Thyroid gland (tissue), 4 donors: ENCODE data around the gene NOX4. TPM values are rescaled to one million over a fixed set of nuclear protein-coding genes. Genes with fewer than 3 reads are reported as not detected.
"Not testable (repeated sequence)": the region's sequence is repeated elsewhere in the genome, so short reads cannot be mapped to it uniquely, and the experiment has no call there.

Experiments
- DNase-seq, 2 donors: peaks; one replicate each; pipeline ENCODE4 v3.0.0-alpha.2; 2019
- H3K27ac ChIP-seq, 3 donors: fragments of 200-600 bp; sonication (generic); 1 replicate in 2 of 3; 2 replicates in 1 of 3; pipeline ENCODE4 v1.5.1; 2016 to 2019; ENCODE audit warnings: mild to moderate bottlenecking in 1 of 3, moderate library complexity in 1 of 3
- H3K27me3 ChIP-seq: fragments of 200-600 bp; sonication (generic); one replicate; pipeline ENCODE4 v1.5.1; 2019
- H3K36me3 ChIP-seq, 2 donors: fragments of 200-600 bp; sonication (generic); one replicate each; pipeline ENCODE4 v1.5.1; 2016 to 2019
- H3K4me1 ChIP-seq, 2 donors: fragments of 200-600 bp; sonication (generic); one replicate each; pipeline ENCODE4 v1.5.1; 2017 to 2019
- H3K4me3 ChIP-seq, 3 donors: fragments of 200-600 bp; sonication (generic); replicated peaks in 1 of 3; 1 replicate in 2 of 3; 2 replicates in 1 of 3; pipeline ENCODE4 v1.5.1; 2016; ENCODE audit warnings: mild to moderate bottlenecking in 1 of 3
- H3K9me3 ChIP-seq: fragments of 200-600 bp; sonication (generic); one replicate; pipeline ENCODE4 v1.5.1; 2017
- POLR2A ChIP-seq, 2 donors: fragments of 450-650 bp; IDR thresholded peaks; one replicate each; pipeline ENCODE4 v1.6.1; 2017; ENCODE audit warnings: antibody characterized with exemption in 2 of 2, mild to moderate bottlenecking in 2 of 2, moderate library complexity in 1 of 2
- WGBS, 2 donors: methylation state at CpG; one replicate each; pipeline ENCODE4 v1.1.5; 2017; 5-methylcytosine and 5-hydroxymethylcytosine counted together
- intact Hi-C: fragments of 100-400 bp; cut with DNase I; formaldehyde crosslinking; loops from one replicate; pipeline ENCODE4 v1.15.1; 2023
- total RNA-seq, 4 donors: library from RNA; depleted of rRNA; stranded (reverse); fragments of >200 nt; gene quantifications; one replicate each; pipeline ENCODE4 v1.2.3, GENCODE V29; 2016
- TF ChIP-seq, protein P1 (sequence below), 6 experiments: fragments of 200-600 bp in 3 of 6; fragments of 450-650 bp in 3 of 6; sonication (generic) in 3 of 6; IDR thresholded peaks; one replicate each; pipeline ENCODE4 v1.5.1; 2016 to 2019; ENCODE audit warnings: antibody characterized with exemption in 6 of 6, mild to moderate bottlenecking in 2 of 6, inconsistent platforms in 1 of 6, moderate library complexity in 1 of 6

NOX4 gene
- total RNA-seq, 4 donors from 2014 or later, result 2.3 to 35.9 (median 17.6) TPM

DNA sequence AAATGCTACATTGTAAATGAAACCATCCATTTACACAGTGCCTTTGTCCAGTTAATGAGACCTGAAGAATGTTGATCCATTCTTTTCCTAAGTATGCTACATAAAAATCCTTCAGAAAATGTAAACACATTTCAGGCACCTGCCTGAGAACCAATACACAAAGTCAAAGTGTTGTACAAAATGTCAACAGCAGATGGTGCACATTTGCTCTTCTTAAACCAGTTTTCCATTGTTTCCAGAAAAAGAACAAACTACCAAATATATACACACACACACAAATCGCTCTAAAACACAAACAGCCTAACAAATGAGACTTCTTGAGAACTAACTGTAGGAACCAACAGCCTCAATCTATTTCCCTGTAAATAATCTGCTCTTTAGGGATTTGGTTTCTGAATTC is 157.5 kb downstream of the NOX4 start:
- H3K4me1 ChIP-seq, DNase-seq, intact Hi-C loops, H3K9me3 ChIP-seq, H3K27me3 ChIP-seq, H3K4me3 ChIP-seq, H3K36me3 ChIP-seq, H3K27ac ChIP-seq: not testable (repeated sequence)
- TF ChIP-seq, protein P1, sequence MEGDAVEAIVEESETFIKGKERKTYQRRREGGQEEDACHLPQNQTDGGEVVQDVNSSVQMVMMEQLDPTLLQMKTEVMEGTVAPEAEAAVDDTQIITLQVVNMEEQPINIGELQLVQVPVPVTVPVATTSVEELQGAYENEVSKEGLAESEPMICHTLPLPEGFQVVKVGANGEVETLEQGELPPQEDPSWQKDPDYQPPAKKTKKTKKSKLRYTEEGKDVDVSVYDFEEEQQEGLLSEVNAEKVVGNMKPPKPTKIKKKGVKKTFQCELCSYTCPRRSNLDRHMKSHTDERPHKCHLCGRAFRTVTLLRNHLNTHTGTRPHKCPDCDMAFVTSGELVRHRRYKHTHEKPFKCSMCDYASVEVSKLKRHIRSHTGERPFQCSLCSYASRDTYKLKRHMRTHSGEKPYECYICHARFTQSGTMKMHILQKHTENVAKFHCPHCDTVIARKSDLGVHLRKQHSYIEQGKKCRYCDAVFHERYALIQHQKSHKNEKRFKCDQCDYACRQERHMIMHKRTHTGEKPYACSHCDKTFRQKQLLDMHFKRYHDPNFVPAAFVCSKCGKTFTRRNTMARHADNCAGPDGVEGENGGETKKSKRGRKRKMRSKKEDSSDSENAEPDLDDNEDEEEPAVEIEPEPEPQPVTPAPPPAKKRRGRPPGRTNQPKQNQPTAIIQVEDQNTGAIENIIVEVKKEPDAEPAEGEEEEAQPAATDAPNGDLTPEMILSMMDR (IDR thresholded peaks at IDR 0.05), result peak in 4 of 6 experiments; percentile 10 to 39 (median 36)
- WGBS, 2 donors, result 40 to 55% methylated on average over 1 of the region's 1 CpG

DNA sequence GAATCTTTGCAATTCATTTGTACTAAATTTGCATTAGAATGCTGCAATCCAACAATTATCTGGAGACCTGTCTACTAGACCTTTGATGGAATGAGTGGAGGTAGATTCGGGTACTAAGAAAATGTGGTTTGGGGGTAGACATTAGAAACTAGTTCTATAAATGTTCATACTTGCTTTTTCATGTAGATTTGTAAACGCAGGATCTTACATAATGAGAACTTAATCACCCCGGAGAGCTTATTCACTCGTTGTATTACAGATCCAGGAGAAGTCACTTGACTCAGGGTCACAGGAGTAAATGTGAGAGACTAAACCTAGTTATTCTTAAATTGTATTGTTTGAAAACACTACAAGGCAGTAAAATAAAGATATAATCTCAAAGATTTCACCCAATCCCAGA is 159.2 kb downstream of the NOX4 start:
- intact Hi-C loops, result not testable (repeated sequence)
- WGBS, 2 donors, result 67% methylated on average over 4 of the region's 4 CpGs

DNA sequence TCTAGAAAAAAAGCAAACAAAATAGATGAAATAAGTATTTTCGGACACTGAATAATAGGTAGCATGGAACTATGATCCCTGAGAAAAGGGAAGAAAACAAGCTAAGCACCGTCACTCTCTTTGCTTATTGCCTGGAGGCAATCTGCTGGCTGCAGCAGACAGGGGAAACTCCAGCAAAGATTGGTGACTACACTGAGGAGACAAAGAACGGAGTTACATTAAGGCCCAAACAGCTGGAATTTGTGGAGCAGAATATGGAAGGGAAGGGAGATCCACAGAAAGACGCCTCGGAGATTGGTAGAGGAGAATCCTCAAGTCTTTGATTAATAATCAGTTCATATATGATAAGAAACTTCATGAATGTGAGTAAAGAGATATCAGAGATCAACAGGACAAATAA is 163.3 kb downstream of the NOX4 start:
- intact Hi-C loops, result no loop called here
- H3K27ac ChIP-seq, result no peak overlapping the region

More for the DNA sequence above, 159.2 kb downstream of the NOX4 start:
- H3K9me3 ChIP-seq, H3K27me3 ChIP-seq, DNase-seq, H3K4me1 ChIP-seq, H3K36me3 ChIP-seq, H3K4me3 ChIP-seq, H3K27ac ChIP-seq: not testable (repeated sequence)

DNA sequence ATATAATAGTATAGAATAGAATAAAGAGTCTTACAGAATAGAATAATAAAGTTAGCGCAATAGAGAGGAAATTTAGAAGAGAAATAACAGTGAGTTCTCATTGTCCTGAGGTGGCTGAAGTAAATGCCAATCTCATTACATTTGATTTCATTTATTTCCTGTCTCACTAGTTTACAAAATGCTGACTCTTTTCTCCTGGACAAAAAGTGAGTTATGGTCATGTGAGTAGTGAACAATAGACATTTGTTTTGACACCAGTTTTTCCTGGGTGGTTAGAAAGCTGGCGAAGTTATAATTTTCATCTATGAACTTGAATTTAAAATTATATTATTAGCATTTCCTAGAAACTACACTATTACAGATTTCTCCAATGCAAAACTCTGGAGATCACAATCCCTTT is 169.8 kb downstream of the NOX4 start:
- 86 to 93% methylated on average over 2 of the region's 2 CpGs for WGBS, 2 donors
- intact Hi-C loops, result no loop called here

More for the DNA sequence above, 163.3 kb downstream of the NOX4 start:
- Histone ChIP-seq H3K4me1 (no peaks in the 10 kb centered on the region), H3K4me3 (no peak overlapping the region), H3K27me3 (no peaks in the 10 kb centered on the region), H3K9me3 (no peaks in the 10 kb centered on the region), H3K36me3 (no peaks in the 10 kb centered on the region)
- 85 to 90% methylated on average over 5 of the region's 5 CpGs for WGBS, 2 donors
- TF ChIP-seq, protein P1 (IDR thresholded peaks at IDR 0.05), result no peak
- no peak for TF ChIP-seq POLR2A (IDR thresholded peaks at IDR 0.05)
- DNase-seq, result no peak

DNA sequence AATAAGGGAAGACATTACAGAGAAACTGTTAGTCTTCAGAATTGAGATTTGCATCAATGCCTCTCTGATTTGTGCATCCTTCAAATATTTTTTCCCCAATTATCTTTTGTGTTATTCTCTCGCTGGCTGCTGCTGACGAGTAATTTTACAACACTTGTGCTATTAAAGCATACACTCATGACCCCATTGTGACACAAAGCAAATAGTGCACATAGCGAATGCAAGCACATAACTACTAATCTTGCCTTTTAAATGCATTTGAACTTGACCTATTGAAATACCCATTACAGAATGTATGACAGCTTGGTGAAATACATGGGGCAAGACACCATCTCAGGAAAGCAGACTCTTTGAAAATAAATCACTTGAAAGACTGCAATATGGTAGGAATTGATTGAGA is 180.6 kb downstream of the NOX4 start:
- DNase-seq, H3K4me1 ChIP-seq, H3K27ac ChIP-seq, intact Hi-C loops, H3K36me3 ChIP-seq, H3K4me3 ChIP-seq, H3K27me3 ChIP-seq, H3K9me3 ChIP-seq: not testable (repeated sequence)
- 73 to 83% methylated on average over 3 of the region's 3 CpGs for WGBS, 2 donors

More for the DNA sequence above, 169.8 kb downstream of the NOX4 start:
- Histone ChIP-seq H3K27ac (no peak overlapping the region), H3K36me3 (no peaks in the 10 kb centered on the region), H3K4me3 (no peak overlapping the region), H3K4me1 (no peaks in the 10 kb centered on the region), H3K27me3 (no peaks in the 10 kb centered on the region), H3K9me3 (no peaks in the 10 kb centered on the region)
- TF ChIP-seq POLR2A (IDR thresholded peaks at IDR 0.05), result no peak
- TF ChIP-seq, protein P1 (IDR thresholded peaks at IDR 0.05), result no peak
- no peak for DNase-seq

DNA sequence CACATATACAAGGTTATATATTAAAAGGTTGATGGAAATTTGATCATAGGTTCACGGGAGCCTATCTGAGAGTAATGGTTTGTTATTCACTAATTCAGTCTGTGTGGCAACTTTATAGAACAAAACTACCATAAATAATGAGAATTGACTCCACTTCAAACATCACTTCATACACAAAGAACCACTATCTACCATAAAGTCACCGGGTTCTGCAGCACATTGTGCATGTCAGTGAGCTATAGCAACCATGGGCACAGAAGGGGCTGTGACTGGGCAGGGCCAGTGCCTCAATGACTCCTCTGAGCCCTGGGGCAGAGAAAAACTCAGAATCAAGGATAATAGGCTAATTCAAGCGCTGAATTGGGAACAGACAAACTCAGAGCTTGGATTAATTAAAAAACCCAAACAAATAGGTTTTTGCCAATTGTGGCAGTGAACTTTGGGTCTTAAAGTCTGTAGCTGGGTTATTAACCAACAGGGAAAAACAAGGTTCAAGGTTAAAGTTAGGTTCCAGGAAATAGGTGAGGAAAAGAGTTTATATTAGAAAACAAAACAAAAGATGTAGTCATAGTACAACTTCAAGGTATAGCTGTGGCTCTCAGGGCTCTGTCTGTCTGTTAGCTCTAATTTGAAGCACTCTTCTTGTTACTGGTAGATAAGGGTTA is 181.7 kb downstream of the NOX4 start:
- H3K36me3 ChIP-seq, DNase-seq, H3K4me3 ChIP-seq, H3K27ac ChIP-seq, intact Hi-C loops, H3K27me3 ChIP-seq, H3K9me3 ChIP-seq, H3K4me1 ChIP-seq: not testable (repeated sequence)
- WGBS, 2 donors, result 84 to 88% methylated on average over 3 of the region's 3 CpGs

DNA sequence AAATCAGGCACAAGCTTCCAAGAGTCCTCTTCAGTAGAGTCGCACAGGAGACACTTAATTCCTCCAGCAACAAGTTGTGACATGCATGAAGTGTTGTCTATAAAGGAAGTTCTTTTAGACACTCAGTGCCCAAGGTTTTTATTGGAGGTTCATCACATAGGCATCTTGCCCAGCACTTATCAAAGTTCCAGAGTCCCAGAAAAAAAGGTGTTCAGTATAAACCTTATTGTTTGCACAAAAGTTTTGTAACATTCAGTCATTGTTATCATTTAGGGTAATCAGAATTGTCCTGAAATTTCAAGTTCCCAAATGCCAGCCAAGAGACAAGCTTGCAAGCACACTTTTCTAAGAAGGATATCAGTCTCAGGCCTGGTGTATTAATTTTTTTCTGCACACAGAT is 182.9 kb downstream of the NOX4 start:
- WGBS, 2 donors, result 38 to 59% methylated on average over 1 of the region's 1 CpG
- H3K27me3 ChIP-seq, DNase-seq, H3K9me3 ChIP-seq, intact Hi-C loops, H3K4me1 ChIP-seq, H3K36me3 ChIP-seq, H3K27ac ChIP-seq, H3K4me3 ChIP-seq: not testable (repeated sequence)

DNA sequence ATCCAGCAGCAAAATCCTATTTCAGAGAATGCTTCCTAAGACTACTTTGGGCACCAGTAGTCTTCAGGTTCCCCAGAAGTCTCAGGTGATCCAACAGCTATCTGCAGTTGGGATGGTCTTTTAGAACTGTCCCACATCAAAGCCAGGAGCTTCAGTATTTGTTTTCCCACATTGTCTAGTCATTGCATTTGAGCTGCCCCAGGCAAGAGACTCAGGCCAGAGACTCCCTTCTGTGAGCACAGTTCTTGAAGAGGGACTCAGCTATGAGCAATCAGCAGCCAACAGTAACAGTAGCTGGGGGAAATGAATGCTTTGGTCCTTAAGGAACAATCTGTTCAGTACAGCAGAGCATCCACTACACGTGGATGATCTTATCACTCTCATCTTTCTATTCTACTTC is 188.1 kb downstream of the NOX4 start:
- H3K36me3 ChIP-seq, H3K4me1 ChIP-seq, H3K9me3 ChIP-seq, H3K4me3 ChIP-seq, H3K27me3 ChIP-seq, H3K27ac ChIP-seq, intact Hi-C loops, DNase-seq: not testable (repeated sequence)
- WGBS, 2 donors, result 50 to 70% methylated on average over 1 of the region's 1 CpG

DNA sequence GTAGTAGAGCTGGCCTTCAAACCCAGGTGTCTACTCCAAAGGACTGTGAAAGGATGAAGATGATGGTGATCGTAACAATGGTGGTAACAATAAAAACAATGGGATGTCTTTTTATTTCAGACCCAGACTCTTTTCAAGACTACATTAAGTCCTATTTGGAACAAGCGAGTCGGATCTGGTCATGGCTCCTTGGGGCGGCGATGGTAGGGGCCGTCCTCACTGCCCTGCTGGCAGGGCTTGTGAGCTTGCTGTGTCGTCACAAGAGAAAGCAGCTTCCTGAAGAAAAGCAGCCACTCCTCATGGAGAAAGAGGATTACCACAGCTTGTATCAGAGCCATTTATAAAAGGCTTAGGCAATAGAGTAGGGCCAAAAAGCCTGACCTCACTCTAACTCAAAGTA is 196.2 kb downstream of the NOX4 start:
- DNase-seq, H3K27ac ChIP-seq, H3K4me1 ChIP-seq, H3K27me3 ChIP-seq, H3K9me3 ChIP-seq, H3K36me3 ChIP-seq, intact Hi-C loops, H3K4me3 ChIP-seq: not testable (repeated sequence)
- 94 to 98% methylated on average over 6 to 7 of the region's 7 CpGs for WGBS, 2 donors
